ENCODE data around the gene COL19A1.

Gene COL19A1

GRCh38 chr6:70236343-70236742 is 370.0 kb downstream of the COL19A1 start:
- H2AFZ ChIP-seq (ENCODE audit: low read depth, low read length, severe bottlenecking): no peak overlapping the region
- no peak overlapping the region for H3K4me2 ChIP-seq (ENCODE audit: low read depth, low read length, poor library complexity, severe bottlenecking)
- no peak overlapping the region for H3K9ac ChIP-seq (ENCODE audit: low read length)
- no peaks in the 10 kb centered on the region for H3K9me3 ChIP-seq (ENCODE audit: insufficient read depth, low read length)
- H3K36me3 ChIP-seq (ENCODE audit: low read length): no peaks in the 10 kb centered on the region
- H3K79me2 ChIP-seq (ENCODE audit: insufficient read depth, low read length): no peaks in the 10 kb centered on the region
- H3K27me3 ChIP-seq (ENCODE audit: low read length): no peaks in the 10 kb centered on the region
- no peaks in the 10 kb centered on the region for H3F3A ChIP-seq (ENCODE audit: insufficient read depth)
- no peak overlapping the region for H3K27ac ChIP-seq (ENCODE audit: low read depth, low read length)
- no peak overlapping the region for H3K4me3 ChIP-seq (ENCODE audit: insufficient read depth, low read length, poor library complexity, severe bottlenecking)
- no peaks in the 10 kb centered on the region for H3K9me2 ChIP-seq (replicated peaks; ENCODE audit: insufficient read depth, low read length)
- no peak for TF ChIP-seq EZH2phosphoT487 (conservative IDR thresholded peaks at IDR 0.05; ENCODE audit: low read length)
- H4K20me1 ChIP-seq (ENCODE audit: low read depth, low read length): no peaks in the 10 kb centered on the region

- no peaks in the 10 kb centered on the region for H3K27me3 ChIP-seq (ENCODE audit: low read length)
- H3K36me3 ChIP-seq (ENCODE audit: low read length): no peaks in the 10 kb centered on the region
- no peak overlapping the region for H3K27ac ChIP-seq (ENCODE audit: low read depth, low read length)
- H2AFZ ChIP-seq (ENCODE audit: low read depth, low read length, severe bottlenecking): no peak overlapping the region
- no peaks in the 10 kb centered on the region for H4K20me1 ChIP-seq (ENCODE audit: low read depth, low read length)
- H3K9ac ChIP-seq (ENCODE audit: low read length): no peak overlapping the region
- no peak overlapping the region for H3K4me2 ChIP-seq (ENCODE audit: low read depth, low read length, poor library complexity, severe bottlenecking)
- H3K4me3 ChIP-seq (ENCODE audit: insufficient read depth, low read length, poor library complexity, severe bottlenecking): no peak overlapping the region
- no peaks in the 10 kb centered on the region for H3K9me2 ChIP-seq (replicated peaks; ENCODE audit: insufficient read depth, low read length)
- no peak for TF ChIP-seq EZH2phosphoT487 (conservative IDR thresholded peaks at IDR 0.05; ENCODE audit: low read length)
- no peak for TF ChIP-seq CTCF (IDR thresholded peaks at IDR 0.05; ENCODE audit: insufficient read depth, low read length, poor library complexity, severe bottlenecking)
- no peaks in the 10 kb centered on the region for H3K79me2 ChIP-seq (ENCODE audit: insufficient read depth, low read length)
- no peaks in the 10 kb centered on the region for H3F3A ChIP-seq (ENCODE audit: insufficient read depth)
- H3K9me3 ChIP-seq (ENCODE audit: insufficient read depth, low read length): no peaks in the 10 kb centered on the region
These were observed 374.7 kb downstream of the COL19A1 start for GRCh38 chr6:70241031-70241430.

GRCh38 chr6:70241991-70242420 is 375.6 kb downstream of the COL19A1 start:
- TF ChIP-seq EZH2phosphoT487 (conservative IDR thresholded peaks at IDR 0.05; ENCODE audit: low read length): no peak
- TF ChIP-seq CTCF (IDR thresholded peaks at IDR 0.05; ENCODE audit: insufficient read depth, low read length, poor library complexity, severe bottlenecking): no peak
- Histone ChIP-seq H3K27me3 (ENCODE audit: low read length) (no peaks in the 10 kb centered on the region), H3K9me2 (replicated peaks; ENCODE audit: insufficient read depth, low read length) (no peaks in the 10 kb centered on the region), H3K4me2 (ENCODE audit: low read depth, low read length, poor library complexity, severe bottlenecking) (no peak overlapping the region), H3K27ac (ENCODE audit: low read depth, low read length) (no peak overlapping the region), H3K9me3 (ENCODE audit: insufficient read depth, low read length) (no peaks in the 10 kb centered on the region), H3F3A (ENCODE audit: insufficient read depth) (no peaks in the 10 kb centered on the region), H4K20me1 (ENCODE audit: low read depth, low read length) (no peaks in the 10 kb centered on the region), H3K4me3 (ENCODE audit: insufficient read depth, low read length, poor library complexity, severe bottlenecking) (no peak overlapping the region), H3K36me3 (ENCODE audit: low read length) (no peaks in the 10 kb centered on the region), H3K9ac (ENCODE audit: low read length) (no peak overlapping the region), H3K79me2 (ENCODE audit: insufficient read depth, low read length) (no peaks in the 10 kb centered on the region), H2AFZ (ENCODE audit: low read depth, low read length, severe bottlenecking) (no peak overlapping the region)

- H3K27ac ChIP-seq (ENCODE audit: low read depth, low read length): no peak overlapping the region
- no peaks in the 10 kb centered on the region for H3K9me2 ChIP-seq (replicated peaks; ENCODE audit: insufficient read depth, low read length)
- no peak overlapping the region for H2AFZ ChIP-seq (ENCODE audit: low read depth, low read length, severe bottlenecking)
- TF ChIP-seq CTCF (IDR thresholded peaks at IDR 0.05; ENCODE audit: insufficient read depth, low read length, poor library complexity, severe bottlenecking) (no peak), EZH2phosphoT487 (conservative IDR thresholded peaks at IDR 0.05; ENCODE audit: low read length) (no peak)
- H4K20me1 ChIP-seq (ENCODE audit: low read depth, low read length): no peaks in the 10 kb centered on the region
- H3K4me2 ChIP-seq (ENCODE audit: low read depth, low read length, poor library complexity, severe bottlenecking): no peak overlapping the region
- no peak overlapping the region for H3K4me3 ChIP-seq (ENCODE audit: insufficient read depth, low read length, poor library complexity, severe bottlenecking)
- no peaks in the 10 kb centered on the region for H3K9me3 ChIP-seq (ENCODE audit: insufficient read depth, low read length)
- H3K79me2 ChIP-seq (ENCODE audit: insufficient read depth, low read length): no peaks in the 10 kb centered on the region
- no peak overlapping the region for H3K9ac ChIP-seq (ENCODE audit: low read length)
- H3K36me3 ChIP-seq (ENCODE audit: low read length): no peaks in the 10 kb centered on the region
- H3F3A ChIP-seq (ENCODE audit: insufficient read depth): no peaks in the 10 kb centered on the region
- H3K27me3 ChIP-seq (ENCODE audit: low read length): no peaks in the 10 kb centered on the region
These were observed 379.8 kb downstream of the COL19A1 start for GRCh38 chr6:70246118-70246517.

Data from SU-DHL-6 (cell line).